Measurements from ENCODE around the gene AHDC1.

DNA sequence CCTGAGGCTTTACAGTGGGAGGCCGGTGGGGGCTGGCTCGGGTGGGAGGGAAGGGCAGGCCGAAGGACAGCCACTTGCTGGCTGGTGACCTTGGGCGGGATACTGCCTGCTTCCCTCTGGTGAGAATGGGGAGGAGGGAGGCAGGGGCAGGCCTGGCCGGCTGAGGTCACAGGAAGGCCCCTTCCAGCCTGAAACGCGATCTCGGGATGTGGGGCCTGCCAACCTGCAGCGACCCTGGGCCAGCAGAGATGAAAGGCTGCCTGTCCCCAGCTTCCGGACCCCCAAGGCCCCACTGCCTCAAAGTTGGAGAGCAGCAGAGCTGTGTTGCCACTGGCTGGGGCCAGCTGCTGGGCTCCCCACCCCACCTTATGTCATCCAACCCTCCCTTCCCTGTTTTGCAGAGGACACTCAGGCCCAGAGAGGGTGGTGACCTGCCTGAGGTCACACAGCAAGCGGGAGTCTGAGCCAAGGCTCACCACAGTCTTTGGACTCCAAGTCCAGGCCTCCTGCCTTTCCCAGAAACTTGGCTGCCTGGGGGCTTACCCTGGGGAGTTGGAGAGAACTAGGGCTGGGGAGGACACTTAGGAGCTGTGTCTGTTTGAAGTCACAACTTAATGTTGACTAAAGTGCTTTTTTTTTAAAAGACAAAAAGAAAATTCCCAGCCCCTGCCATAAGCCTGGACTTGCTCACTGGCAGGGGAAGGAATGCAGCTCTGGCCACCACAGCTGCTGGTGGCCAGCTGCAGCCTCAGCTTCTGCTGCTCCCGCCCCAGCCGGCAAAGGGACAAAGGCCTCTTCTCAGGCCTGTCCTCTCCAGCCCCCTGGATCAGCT is 99.1 kb downstream of the AHDC1 start:
- TF ChIP-seq, protein P1, sequence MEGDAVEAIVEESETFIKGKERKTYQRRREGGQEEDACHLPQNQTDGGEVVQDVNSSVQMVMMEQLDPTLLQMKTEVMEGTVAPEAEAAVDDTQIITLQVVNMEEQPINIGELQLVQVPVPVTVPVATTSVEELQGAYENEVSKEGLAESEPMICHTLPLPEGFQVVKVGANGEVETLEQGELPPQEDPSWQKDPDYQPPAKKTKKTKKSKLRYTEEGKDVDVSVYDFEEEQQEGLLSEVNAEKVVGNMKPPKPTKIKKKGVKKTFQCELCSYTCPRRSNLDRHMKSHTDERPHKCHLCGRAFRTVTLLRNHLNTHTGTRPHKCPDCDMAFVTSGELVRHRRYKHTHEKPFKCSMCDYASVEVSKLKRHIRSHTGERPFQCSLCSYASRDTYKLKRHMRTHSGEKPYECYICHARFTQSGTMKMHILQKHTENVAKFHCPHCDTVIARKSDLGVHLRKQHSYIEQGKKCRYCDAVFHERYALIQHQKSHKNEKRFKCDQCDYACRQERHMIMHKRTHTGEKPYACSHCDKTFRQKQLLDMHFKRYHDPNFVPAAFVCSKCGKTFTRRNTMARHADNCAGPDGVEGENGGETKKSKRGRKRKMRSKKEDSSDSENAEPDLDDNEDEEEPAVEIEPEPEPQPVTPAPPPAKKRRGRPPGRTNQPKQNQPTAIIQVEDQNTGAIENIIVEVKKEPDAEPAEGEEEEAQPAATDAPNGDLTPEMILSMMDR (conservative IDR thresholded peaks at IDR 0.05 in 1 of 2, IDR thresholded peaks at IDR 0.05 in 1 of 2; ENCODE audit: low read depth in 1 of 2, low read length in 2 of 2): no peak
- TF ChIP-seq EZH2 (IDR thresholded peaks at IDR 0.05; ENCODE audit: low read length, missing control alignments): no peak

All from fibroblast of lung (primary cell).